HG03280 (cell line): ENCODE results near the gene ATG7.

ENCODE experiments used
- ATAC-seq: cut with Tn5 transposase; IDR thresholded peaks from one replicate; pipeline ENCODE4 v1.9.1; 2021; ENCODE audit warnings: mild to moderate bottlenecking, moderate library complexity; ENCODE audit not compliant: unreplicated experiment

ATG7 gene

GRCh38 chr3:11350374-11350773, 78.2 kb downstream of the ATG7 start:
- ATAC-seq, result no peak

- ATAC-seq, result no peak
These were observed 79.3 kb downstream of the ATG7 start for GRCh38 chr3:11351451-11351850.

GRCh38 chr3:11356269-11356668, 84.1 kb downstream of the ATG7 start:
- no peak for ATAC-seq

GRCh38 chr3:11362600-11362999, 90.4 kb downstream of the ATG7 start:
- ATAC-seq, result no peak

- no peak for ATAC-seq
These were observed 91.5 kb downstream of the ATG7 start for GRCh38 chr3:11363715-11364114.

- no peak for ATAC-seq
These were observed 92.0 kb downstream of the ATG7 start for GRCh38 chr3:11364181-11364580.

GRCh38 chr3:11367143-11367693, 95.0 kb downstream of the ATG7 start:
- ATAC-seq, result no peak

GRCh38 chr3:11370191-11370590, 98.0 kb downstream of the ATG7 start:
- no peak for ATAC-seq

- ATAC-seq, result no peak
These were observed 98.8 kb downstream of the ATG7 start for GRCh38 chr3:11370966-11371365.

GRCh38 chr3:11371747-11372146, 99.5 kb downstream of the ATG7 start:
- no peak for ATAC-seq

- no peak for ATAC-seq
These were observed 101.0 kb downstream of the ATG7 start for GRCh38 chr3:11373235-11373634.

- no peak for ATAC-seq
These were observed 101.5 kb downstream of the ATG7 start for GRCh38 chr3:11373654-11374053.

- ATAC-seq, result no peak
These were observed 103.3 kb downstream of the ATG7 start for GRCh38 chr3:11375333-11376088.

- no peak for ATAC-seq
These were observed 105.5 kb downstream of the ATG7 start for GRCh38 chr3:11377719-11378118.

- ATAC-seq, result no peak
These were observed 107.1 kb downstream of the ATG7 start for GRCh38 chr3:11379238-11379823.

- no peak for ATAC-seq
These were observed 107.9 kb downstream of the ATG7 start for GRCh38 chr3:11379824-11380701.

GRCh38 chr3:11381141-11381540, 108.9 kb downstream of the ATG7 start:
- ATAC-seq, result no peak

GRCh38 chr3:11381563-11381962, 109.4 kb downstream of the ATG7 start:
- no peak for ATAC-seq

GRCh38 chr3:11382146-11382745, 110.0 kb downstream of the ATG7 start:
- ATAC-seq, result no peak

GRCh38 chr3:11384074-11384473, 111.9 kb downstream of the ATG7 start:
- ATAC-seq, result no peak

GRCh38 chr3:11385326-11385725, 113.1 kb downstream of the ATG7 start:
- no peak for ATAC-seq
